Kidney glomerular epithelial cell (primary cell): ENCODE measurements around the gene B3GNT4.
"Not testable (repeated sequence)": the region's sequence is repeated elsewhere in the genome, so short reads cannot be mapped to it uniquely, and the experiment has no call there.

Experiments used
- DNase-seq: peaks from one replicate; lab custom pipeline; 2025; lab: John Stamatoyannopoulos, UW

B3GNT4 gene

DNA sequence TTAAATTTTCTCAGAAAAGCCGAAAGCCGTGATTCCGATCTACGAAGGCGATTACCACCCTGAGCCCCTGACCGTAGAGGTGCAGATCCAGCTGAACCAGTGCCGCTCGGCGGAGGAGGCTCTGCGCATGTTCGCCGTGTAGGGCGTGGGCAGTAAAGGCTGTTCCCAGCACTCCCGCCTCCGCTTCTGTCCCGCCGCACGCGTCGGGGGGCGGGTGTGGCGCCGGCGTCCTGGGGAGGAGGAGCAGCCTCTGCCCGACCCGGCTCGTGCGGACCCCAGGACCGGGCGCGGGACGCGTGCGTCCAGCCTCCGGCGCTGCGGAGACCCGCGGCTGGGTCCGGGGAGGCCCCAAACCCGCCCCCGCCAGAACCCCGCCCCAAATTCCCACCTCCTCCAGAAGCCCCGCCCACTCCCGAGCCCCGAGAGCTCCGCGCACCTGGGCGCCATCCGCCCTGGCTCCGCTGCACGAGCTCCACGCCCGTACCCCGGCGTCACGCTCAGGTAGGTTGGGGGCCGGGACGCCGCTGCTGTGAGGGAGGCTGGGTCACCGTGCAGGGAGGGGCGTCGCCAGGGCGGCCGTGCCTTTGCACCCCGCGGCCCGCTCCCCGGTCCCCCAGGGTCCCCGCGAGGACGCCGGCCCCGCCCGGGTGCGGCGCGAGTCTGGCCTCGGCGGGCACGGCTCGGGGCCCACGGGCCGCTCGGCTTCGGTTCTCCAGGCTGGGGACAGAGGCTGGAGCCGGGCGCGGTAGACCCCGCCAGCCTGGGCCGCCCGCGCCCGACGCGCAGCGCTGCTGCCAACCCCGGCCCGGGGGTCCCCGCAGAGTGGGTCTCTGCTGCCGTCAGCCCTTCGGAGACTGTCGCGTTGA, at the start of gene B3GNT4:
Gene B3GNT4, plus strand, starts transcription at position 409 of the 866 bp plus-strand sequence. CDS start 910 bp downstream, outside the sequence.
- no peak for DNase-seq

GRCh38 chr12:122155705-122156104, 47.8 kb upstream of the B3GNT4 start:
- no peak for DNase-seq

DNA sequence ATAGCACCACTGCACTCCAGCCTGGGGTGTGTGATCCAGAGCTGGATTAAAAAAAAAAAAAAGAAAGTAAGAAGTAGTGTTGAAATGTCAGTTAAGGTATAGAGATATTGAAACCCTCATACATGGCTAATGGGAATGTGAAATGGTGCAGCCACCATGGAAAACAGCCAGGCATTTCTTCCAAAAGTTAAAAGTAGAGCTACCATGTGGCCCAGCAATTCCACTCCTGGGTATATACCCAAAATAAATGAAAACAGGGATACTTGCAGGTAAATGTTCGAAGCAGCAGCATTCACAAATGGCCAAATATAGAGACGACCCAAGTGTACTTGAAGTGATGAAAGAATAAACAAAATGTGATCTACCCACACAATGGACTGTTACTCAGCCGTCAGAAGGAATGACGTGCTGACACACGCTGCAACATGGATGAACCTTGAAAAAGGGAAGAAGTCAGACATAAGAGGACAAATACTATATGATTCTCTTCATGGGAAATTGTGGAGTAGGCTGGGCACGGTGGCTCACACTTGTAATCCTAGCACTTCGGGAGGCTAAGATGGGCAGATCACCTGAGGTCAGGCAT, 44.7 kb upstream of the B3GNT4 start:
- DNase-seq: no peak

DNA sequence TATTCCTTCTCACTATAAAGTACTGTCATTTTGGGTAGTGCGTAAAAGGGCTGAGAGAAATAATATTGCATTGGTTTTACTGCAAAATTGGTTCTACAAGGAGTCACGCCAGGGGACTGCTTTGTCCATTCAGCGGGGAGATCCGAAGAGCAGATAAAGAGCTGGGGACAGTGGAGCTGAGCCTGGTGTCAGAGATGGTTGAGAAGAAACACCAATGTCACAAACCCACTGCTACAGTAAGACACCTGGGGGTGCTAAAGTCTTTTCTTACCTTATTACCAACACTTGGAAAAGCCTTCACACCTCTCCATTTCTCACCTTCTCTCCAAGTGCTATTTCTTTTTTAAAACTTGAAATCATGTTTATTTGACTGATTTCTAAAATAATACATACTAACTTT, 43.6 kb upstream of the B3GNT4 start:
- no peak for DNase-seq

- no peak for DNase-seq
Measured at GRCh38 chr12:122160761-122161160, 42.7 kb upstream of the B3GNT4 start.

DNA sequence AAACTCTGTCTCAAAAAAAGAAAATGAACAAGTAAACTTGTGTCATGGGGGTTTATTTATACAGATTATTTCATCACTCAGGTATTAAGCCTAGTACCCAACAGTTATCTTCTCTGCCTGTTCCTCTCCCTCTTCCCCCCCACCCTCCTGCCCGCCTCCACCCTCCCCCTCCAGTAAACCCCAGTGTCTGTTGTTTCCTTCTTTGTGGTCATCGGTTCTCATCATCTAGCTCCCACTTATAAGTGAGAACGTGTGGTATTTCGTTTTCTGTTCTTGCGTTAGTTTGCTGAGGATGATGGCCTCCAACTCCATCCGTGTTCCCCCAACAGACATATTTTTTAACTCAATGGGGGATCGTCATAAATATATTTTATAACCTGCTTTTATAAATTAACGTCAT, 41.8 kb upstream of the B3GNT4 start:
- DNase-seq: no peak

- DNase-seq: no peak
Measured at GRCh38 chr12:122162976-122163375, 40.5 kb upstream of the B3GNT4 start.

DNA sequence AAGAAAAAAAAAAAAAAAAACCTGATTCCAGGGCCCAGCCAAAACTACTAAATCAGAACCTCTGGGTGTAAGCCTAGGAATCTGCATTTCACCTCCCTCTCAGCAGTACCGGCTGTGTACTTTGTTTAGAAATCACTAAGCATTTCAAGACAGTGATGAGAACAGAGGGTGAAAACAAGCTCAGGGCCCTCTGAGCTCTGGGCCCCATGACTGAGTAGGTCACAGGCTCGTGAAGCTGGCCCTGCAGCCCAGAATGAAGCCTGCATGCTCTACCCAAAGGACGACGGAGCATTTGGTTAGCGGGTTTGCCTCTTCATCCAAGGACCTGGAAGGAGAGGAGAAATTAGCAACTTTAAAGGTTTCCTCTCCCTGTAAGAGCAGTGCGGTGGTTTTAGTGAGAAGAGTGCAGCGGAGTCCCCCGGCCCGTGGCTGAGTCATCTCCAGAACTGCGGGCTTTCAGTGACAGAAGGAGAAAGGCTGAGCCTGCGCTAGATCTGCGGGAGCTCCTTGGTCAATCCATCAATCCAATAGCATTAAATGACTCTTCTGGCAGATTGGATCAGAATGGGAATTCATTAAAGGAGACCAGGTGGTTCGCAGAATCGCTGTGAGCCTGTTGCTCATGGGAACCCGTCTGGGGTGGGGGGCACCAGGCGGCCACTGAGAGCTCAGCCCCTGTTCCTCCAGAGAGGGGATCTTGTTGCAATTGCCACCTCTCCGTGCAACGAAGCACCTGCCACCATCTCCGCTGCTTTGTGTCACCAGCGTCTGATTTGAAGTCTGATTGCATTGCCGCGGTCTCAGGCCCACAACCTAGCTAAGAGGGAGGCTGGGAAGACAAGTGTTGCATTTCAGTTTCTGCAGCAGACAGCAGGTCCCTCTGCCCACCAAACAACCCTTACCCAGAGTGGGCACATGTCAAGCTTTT, 36.8 kb upstream of the B3GNT4 start:
- no peak for DNase-seq

DNA sequence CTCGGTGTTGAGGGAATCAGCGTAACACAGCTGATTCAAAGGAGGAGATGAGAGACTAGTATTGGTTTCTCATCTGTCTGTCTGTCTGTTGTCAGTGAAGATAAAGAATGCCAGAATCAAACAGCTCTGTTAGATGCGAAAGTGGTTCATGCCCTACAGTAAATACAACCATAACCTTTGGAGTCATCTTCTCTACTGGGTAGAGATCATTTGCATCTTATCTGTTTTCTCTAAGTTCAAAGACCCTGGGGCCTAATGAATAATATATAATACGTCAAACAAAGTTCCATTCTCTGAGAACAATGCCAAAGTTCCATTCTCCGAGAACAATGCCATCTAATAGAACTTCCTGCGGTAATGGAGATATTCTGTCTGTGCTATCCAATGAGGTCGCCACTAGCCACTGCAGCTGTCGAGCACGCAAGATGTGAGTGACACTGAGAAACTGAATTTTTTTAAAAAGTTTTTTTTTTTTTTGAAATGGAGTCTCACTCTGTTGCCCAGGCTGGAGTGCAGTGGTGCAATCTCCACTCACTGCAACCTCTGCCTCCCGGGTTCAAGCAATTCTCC, 36.1 kb upstream of the B3GNT4 start:
- DNase-seq: no peak

GRCh38 chr12:122168492-122168891, 35.0 kb upstream of the B3GNT4 start:
- no peak for DNase-seq

DNA sequence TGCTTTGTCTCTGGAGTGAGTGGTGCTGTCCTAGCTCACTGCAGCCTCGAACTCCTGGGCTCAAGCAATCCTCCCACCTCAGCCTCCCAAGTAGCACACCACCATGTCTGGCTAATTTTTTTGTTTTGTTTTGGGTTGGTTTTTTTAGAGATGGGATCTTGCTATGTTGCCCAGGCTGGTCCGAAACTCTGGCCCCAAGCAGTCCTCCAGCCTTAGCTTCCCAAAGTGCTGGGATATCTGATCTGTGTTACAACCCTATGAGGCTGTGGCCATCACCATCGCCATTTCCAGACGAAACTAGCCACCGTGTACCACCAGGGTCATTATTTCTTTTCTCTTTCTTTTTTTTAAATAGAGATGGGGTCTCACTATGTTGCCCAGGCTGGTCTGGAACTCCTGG, 32.1 kb upstream of the B3GNT4 start:
- no peak for DNase-seq

- no peak for DNase-seq
Measured at GRCh38 chr12:122172262-122172939, 31.1 kb upstream of the B3GNT4 start.

- no peak for DNase-seq
Measured at GRCh38 chr12:122174155-122174845, 29.2 kb upstream of the B3GNT4 start, which contains the start of gene IL31. Gene IL31, minus strand, starts transcription at chr12:122174221. Its CDS starts 49 bp downstream, at chr12:122174172.

GRCh38 chr12:122176473-122176872, 27.0 kb upstream of the B3GNT4 start:
- DNase-seq: not testable (repeated sequence)

DNA sequence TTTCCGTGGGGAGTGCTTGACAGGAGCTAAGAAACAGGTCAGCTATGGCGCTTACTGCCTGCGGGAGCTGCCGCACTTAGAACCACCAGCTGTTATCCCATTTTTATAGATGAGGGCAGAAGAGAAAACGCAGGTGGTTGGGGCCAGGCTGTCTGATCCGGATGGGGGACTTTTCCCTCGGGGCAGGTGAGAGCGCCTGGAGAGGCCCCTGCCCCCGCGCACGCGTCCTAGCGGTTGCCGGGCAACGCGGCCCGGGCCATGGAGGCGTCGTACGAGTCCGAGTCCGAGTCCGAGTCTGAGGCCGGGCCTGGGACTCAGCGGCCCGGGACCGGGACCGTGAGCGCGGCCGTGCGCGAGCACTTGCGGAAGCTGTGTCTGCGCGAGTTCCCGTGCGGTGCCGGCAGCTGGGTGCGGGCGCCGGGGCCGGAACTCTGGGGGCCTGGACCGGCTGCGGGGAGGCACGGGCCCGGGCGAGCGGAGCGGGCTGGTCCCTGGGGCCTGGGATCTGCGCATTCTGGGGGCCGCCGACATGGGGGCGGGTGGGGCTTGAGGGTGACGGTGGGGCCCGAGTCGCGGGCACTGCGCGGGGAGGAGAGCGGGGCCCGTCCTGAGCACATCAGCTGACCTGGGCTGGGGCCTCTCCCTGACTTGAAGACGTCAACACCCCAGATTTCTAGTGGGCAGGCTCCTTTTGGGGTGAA, 20.5 kb upstream of the B3GNT4 start, which contains the start of gene LRRC43:
Gene LRRC43, plus strand, starts transcription at position 237 of the 701 bp plus-strand sequence. Its CDS starts 22 bp downstream, at position 259.
- no peak for DNase-seq

DNA sequence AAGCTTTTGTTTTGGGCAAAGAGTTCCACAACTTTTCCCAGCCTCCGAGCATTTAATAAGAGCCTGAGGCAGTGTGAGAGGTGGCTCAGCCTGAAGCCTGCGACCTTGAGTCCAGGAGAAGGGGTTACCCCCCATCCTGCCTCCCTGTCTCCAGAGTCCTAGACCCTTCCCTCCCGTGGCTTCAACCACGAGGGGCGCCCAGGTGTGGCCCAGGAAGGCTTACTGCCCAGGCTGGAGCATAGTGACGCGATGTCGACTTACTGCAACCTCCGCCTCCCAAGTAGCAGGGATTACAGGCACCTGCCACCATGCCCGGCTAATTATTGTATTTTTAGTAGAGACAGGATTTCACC, 19.9 kb upstream of the B3GNT4 start:
- no peak for DNase-seq

DNA sequence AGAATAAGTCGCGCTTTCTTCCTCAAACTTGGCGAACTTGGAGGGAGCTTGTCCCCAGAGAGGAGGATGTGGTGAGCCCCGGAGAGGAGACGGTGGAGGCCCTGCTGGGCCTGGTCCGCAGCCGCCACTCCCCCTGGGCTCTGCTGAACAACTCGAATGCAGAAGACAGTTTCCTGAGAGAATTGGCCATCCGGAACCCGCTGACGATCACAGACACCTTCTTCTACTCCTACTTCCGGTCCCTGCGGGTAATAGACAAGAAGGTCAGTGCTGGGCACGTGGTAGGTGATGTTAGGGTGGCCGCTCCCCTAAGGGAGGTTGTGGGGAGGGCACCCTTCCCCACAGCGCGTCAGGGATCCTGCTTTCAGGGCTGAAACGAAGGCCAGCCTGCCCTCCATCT, 19.0 kb upstream of the B3GNT4 start:
- no peak for DNase-seq

DNA sequence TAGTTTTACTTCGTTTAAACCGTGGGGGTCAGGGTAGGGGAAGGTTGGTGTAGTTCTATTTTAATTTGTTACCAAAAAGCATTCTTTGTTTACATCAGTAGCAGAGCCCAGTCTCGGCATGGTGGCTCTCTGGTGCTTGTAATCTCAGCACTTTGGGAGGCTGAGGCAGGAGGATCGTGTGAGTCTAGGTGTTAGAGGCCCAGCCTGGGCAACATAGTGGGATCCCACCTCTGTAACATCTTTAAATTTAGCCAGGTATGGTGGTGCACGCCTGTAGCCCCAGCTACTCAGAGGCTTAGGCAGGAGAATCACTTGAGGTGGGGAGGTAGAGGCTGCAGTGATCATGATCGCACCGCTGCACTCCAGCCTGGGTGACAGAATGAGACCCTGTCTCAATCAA, 18.4 kb upstream of the B3GNT4 start:
- no peak for DNase-seq

DNA sequence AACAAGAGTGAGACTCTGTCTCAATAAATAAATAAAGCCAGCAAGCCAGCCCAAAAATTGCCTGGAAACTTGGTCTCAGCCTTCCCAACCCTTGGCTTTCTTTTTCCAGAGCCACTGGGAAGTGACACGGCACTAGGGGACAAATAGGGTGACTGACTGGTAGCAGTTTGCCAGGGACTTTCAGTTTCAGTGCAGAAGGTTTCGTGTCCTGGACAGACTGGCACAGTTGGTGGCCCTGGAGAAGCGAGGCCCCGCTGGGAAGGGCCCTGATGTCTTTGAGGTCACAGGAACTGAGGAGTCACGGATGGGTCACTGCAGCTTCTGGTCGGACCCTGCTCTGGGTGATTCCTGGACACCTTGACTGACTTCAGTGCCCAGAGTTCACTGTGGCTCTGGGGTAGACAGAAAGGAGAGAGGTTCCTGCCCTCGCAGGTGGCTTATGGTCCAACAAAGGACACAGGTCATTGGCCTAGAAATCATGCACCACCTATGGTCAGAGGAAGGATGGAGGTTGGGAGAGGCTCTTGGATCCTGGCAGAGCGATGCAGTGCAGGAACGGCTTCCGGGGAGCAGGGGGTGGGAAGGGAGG, 17.9 kb upstream of the B3GNT4 start:
- DNase-seq: no peak

- no peak for DNase-seq
Measured at GRCh38 chr12:122187466-122187865, 16.0 kb upstream of the B3GNT4 start.
